ENCODE measurements around the gene OBP2A.
"Not testable (repeated sequence)": the region's sequence is repeated elsewhere in the genome, so short reads cannot be mapped to it uniquely, and the experiment has no call there.

The OBP2A gene

GRCh38 chr9:135512904-135513303 is 33.0 kb upstream of the OBP2A start:
- DNase-seq, result no peak

GRCh38 chr9:135513351-135513846 is 32.5 kb upstream of the OBP2A start:
- DNase-seq, result no peak

- DNase-seq, result not testable (repeated sequence)
Measured at GRCh38 chr9:135513906-135514305, 32.0 kb upstream of the OBP2A start.

- DNase-seq, result no peak
Measured at GRCh38 chr9:135514342-135515082, 31.4 kb upstream of the OBP2A start.

GRCh38 chr9:135515083-135515951 is 30.6 kb upstream of the OBP2A start:
- no peak for DNase-seq

- DNase-seq, result no peak
Measured at GRCh38 chr9:135516132-135516860, 29.6 kb upstream of the OBP2A start.

- no peak for DNase-seq
Measured at GRCh38 chr9:135517407-135517822, 28.5 kb upstream of the OBP2A start.

- no peak for DNase-seq
Measured at GRCh38 chr9:135519179-135519971, 26.6 kb upstream of the OBP2A start.

- no peak for DNase-seq
Measured at GRCh38 chr9:135520916-135521607, 24.9 kb upstream of the OBP2A start, which contains the start of gene LCN1. Gene LCN1, plus strand, starts transcription at chr9:135521440. Its CDS starts 58 bp downstream, at chr9:135521498.

- DNase-seq, result no peak
Measured at GRCh38 chr9:135521608-135522095, 24.3 kb upstream of the OBP2A start.

GRCh38 chr9:135522137-135522877 is 23.6 kb upstream of the OBP2A start:
- no peak for DNase-seq

- DNase-seq, result no peak
Measured at GRCh38 chr9:135522931-135523330, 23.0 kb upstream of the OBP2A start.

- no peak for DNase-seq
Measured at GRCh38 chr9:135523521-135524129, 22.3 kb upstream of the OBP2A start.

- DNase-seq, result no peak
Measured at GRCh38 chr9:135524130-135524861, 21.6 kb upstream of the OBP2A start.

GRCh38 chr9:135525241-135526088 is 20.5 kb upstream of the OBP2A start:
- DNase-seq, result no peak

- no peak for DNase-seq
Measured at GRCh38 chr9:135526089-135526729, 19.7 kb upstream of the OBP2A start.

GRCh38 chr9:135526730-135527571 is 19.0 kb upstream of the OBP2A start:
- no peak for DNase-seq
